MM.1S (cell line): ENCODE measurements around the gene COQ10B.
A peak's percentile ranks its signal among the peaks of the same experiment; 100 is the strongest.

Experiments used
- DNase-seq: peaks from one replicate; pipeline ENCODE4 v3.0.0-alpha.2; 2015
- H2AFZ ChIP-seq: fragments of 300-600 bp; sonication (generic); 2 replicates; pipeline ENCODE4 v1.6.0; 2016; ENCODE audit warnings: antibody characterized with exemption, low read length
- H3F3A ChIP-seq: fragments of 300-600 bp; sonication (generic); 2 replicates; pipeline ENCODE4 v1.6.1; 2016; ENCODE audit warnings: mild to moderate bottlenecking, antibody characterized with exemption, low read length, moderate library complexity, mixed read lengths; ENCODE audit not compliant: insufficient read depth
- H3K27ac ChIP-seq: fragments of 300-600 bp; sonication (generic); 2 replicates; pipeline ENCODE4 v1.5.1; 2016; ENCODE audit warnings: mild to moderate bottlenecking, low read length
- H3K27me3 ChIP-seq: fragments of 300-600 bp; sonication (generic); replicated peaks from 2 replicates; pipeline ENCODE4 v1.6.0; 2016; ENCODE audit warnings: low read length; ENCODE audit not compliant: insufficient read depth
- H3K36me3 ChIP-seq: fragments of 300-600 bp; sonication (generic); replicated peaks from 2 replicates; pipeline ENCODE4 v1.6.1; 2016; ENCODE audit warnings: mild to moderate bottlenecking, low read length, mixed read lengths; ENCODE audit not compliant: insufficient read depth
- H3K4me1 ChIP-seq: fragments of 300-600 bp; sonication (generic); 2 replicates; pipeline ENCODE4 v1.6.1; 2016; ENCODE audit warnings: low read length, mixed read lengths
- H3K4me2 ChIP-seq: fragments of 300-600 bp; sonication (generic); 2 replicates; pipeline ENCODE4 v1.6.0; 2016; ENCODE audit warnings: low read depth, low read length
- H3K4me3 ChIP-seq: fragments of 300-600 bp; sonication (generic); 2 replicates; pipeline ENCODE4 v1.5.1; 2016; ENCODE audit warnings: low read length, mixed read lengths
- H3K79me2 ChIP-seq: fragments of 300-600 bp; sonication (generic); 2 replicates; pipeline ENCODE4 v1.6.1; 2016; ENCODE audit warnings: mixed run types, low read length, mixed read lengths
- H3K9ac ChIP-seq: fragments of 300-600 bp; sonication (generic); 2 replicates; pipeline ENCODE4 v1.6.1; 2016; ENCODE audit warnings: low read length, mixed read lengths
- H3K9me2 ChIP-seq: fragments of 300-600 bp; sonication (generic); replicated peaks from 2 replicates; pipeline ENCODE4 v1.6.1; 2016; ENCODE audit warnings: mild to moderate bottlenecking, low read length, mixed read lengths; ENCODE audit not compliant: insufficient read depth
- H3K9me3 ChIP-seq: fragments of 300-600 bp; sonication (generic); replicated peaks from 2 replicates; pipeline ENCODE4 v1.6.1; 2016; ENCODE audit warnings: mild to moderate bottlenecking, low read length, mixed read lengths; ENCODE audit not compliant: insufficient read depth
- H4K20me1 ChIP-seq: fragments of 300-600 bp; sonication (generic); 2 replicates; pipeline ENCODE4 v1.6.1; 2016; ENCODE audit warnings: mild to moderate bottlenecking, low read length, moderate library complexity, mixed read lengths; ENCODE audit not compliant: insufficient read depth
- EZH2 ChIP-seq: fragments of 300-600 bp; sonication (generic); optimal IDR thresholded peaks from 2 replicates; pipeline ENCODE3; 2017; ENCODE audit warnings: low read depth, mild to moderate bottlenecking, antibody characterized with exemption, low read length, mixed read lengths
- EZH2phosphoT487 ChIP-seq: fragments of 300-600 bp; sonication (generic); IDR thresholded peaks from 2 replicates; pipeline ENCODE4 v1.6.1; 2018; ENCODE audit warnings: antibody characterized with exemption, low read length
- TF ChIP-seq, protein P1 (sequence below): fragments of 300-600 bp; sonication (generic); IDR thresholded peaks from 2 replicates; pipeline ENCODE4 v1.5.1; 2016; ENCODE audit warnings: antibody characterized with exemption, low read length, mixed read lengths

COQ10B gene

DNA sequence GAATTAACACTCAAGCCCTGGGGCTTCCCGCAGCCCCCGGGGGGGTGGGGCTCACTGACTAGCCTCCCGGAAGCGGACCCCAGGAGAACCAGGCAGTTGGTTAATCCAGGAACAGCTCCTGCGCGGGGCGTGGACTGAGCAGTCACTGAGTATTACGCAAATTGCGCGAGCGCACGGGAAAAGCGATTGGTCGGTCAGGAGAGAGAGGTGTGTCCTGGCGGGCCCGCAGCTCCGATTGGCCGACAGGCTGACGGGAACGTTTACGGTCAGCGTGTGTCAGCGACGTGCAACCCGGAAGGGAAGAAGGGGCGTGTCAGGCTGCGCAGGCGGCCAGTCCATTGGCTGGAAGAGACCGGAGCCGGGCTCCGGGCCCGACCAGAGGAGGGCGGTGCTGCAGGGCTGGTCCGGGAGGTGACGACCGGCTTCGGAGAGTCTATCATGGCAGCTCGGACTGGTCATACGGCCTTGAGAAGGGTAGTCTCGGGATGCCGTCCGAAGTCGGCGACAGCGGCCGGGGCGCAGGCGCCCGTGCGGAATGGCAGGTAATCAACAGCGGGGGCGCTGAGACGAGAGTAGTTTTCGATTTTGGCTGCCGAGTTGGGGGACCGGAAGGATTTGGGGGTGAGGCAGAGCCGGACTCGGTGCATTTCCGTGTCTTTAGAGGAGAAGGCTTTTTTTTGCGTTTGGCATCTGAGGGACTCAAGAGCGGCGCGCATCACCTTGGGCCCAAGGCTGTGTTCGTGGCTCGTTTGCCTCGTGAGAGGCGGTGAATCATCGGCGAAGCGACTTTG is at the start of gene COQ10B:
TSS of gene COQ10B (plus strand) at position 430 of the 791 bp plus-strand sequence. CDS start at position 439, 9 bp downstream.
- H3K4me3 ChIP-seq: peak within 1 kb of the TSS; percentile 87
- DNase-seq: peak; percentile 99
- H3K9me2 ChIP-seq: no peaks in the 10 kb centered on the region
- H3K4me1 ChIP-seq: peaks cover 11% of the 10 kb centered on the region; the same call in 1 of the 2 replicates
- peaks cover 45% of the 10 kb centered on the region for H3K79me2 ChIP-seq
- H3F3A ChIP-seq: 0 out of 2 replicates have a peak, but pooled peaks cover 12% of the 10 kb centered on the region
- H3K9me3 ChIP-seq: no peaks in the 10 kb centered on the region
- H2AFZ ChIP-seq: peak within 1 kb of the TSS; percentile 75
- H3K9ac ChIP-seq: peak within 1 kb of the TSS; percentile 93
- H4K20me1 ChIP-seq: no peaks in the 10 kb centered on the region
- peak within 1 kb of the TSS; percentile 89 for H3K4me2 ChIP-seq
- H3K27me3 ChIP-seq: no peaks in the 10 kb centered on the region
- H3K36me3 ChIP-seq: no peaks in the 10 kb centered on the region
- TF ChIP-seq EZH2: no peak
- TF ChIP-seq, protein P1, sequence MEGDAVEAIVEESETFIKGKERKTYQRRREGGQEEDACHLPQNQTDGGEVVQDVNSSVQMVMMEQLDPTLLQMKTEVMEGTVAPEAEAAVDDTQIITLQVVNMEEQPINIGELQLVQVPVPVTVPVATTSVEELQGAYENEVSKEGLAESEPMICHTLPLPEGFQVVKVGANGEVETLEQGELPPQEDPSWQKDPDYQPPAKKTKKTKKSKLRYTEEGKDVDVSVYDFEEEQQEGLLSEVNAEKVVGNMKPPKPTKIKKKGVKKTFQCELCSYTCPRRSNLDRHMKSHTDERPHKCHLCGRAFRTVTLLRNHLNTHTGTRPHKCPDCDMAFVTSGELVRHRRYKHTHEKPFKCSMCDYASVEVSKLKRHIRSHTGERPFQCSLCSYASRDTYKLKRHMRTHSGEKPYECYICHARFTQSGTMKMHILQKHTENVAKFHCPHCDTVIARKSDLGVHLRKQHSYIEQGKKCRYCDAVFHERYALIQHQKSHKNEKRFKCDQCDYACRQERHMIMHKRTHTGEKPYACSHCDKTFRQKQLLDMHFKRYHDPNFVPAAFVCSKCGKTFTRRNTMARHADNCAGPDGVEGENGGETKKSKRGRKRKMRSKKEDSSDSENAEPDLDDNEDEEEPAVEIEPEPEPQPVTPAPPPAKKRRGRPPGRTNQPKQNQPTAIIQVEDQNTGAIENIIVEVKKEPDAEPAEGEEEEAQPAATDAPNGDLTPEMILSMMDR: peak; percentile 21; the same call in 1 of the 2 replicates
- H3K27ac ChIP-seq: peak within 1 kb of the TSS; percentile 87

DNA sequence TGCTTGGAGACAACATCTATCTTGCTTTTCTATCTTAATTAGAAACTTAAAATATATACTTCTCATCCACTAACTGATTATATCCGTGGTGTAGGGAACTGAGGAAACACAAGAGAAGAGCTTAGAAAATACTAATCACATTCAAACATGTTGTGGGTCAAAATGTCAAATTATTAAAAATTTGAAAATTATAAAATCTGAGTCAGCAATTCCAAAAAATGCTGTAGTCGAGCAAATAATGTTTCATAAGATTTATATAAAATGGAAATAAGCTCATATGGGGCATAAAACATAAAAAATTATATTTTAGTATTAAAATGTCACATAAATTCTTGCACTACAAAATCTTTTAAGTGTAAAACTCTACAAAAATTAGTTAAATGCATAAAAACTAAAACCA is 47.8 kb upstream of the COQ10B start:
- Histone ChIP-seq H3K79me2 (peaks cover 35% of the 10 kb centered on the region), H2AFZ (no peak overlapping the region), H3K4me2 (no peak overlapping the region), H4K20me1 (0 out of 2 replicates have a peak, but pooled peaks cover 2% of the 10 kb centered on the region), H3K9ac (no peak overlapping the region), H3K4me1 (no peaks in the 10 kb centered on the region), H3K27ac (no peak overlapping the region), H3K9me3 (no peaks in the 10 kb centered on the region), H3K4me3 (no peak overlapping the region), H3F3A (no peaks in the 10 kb centered on the region), H3K36me3 (peaks cover 40% of the 10 kb centered on the region), H3K27me3 (no peaks in the 10 kb centered on the region), H3K9me2 (no peaks in the 10 kb centered on the region)
- DNase-seq: no peak
- TF ChIP-seq, protein P1: no peak
- TF ChIP-seq EZH2 (no peak), EZH2phosphoT487 (no peak)

DNA sequence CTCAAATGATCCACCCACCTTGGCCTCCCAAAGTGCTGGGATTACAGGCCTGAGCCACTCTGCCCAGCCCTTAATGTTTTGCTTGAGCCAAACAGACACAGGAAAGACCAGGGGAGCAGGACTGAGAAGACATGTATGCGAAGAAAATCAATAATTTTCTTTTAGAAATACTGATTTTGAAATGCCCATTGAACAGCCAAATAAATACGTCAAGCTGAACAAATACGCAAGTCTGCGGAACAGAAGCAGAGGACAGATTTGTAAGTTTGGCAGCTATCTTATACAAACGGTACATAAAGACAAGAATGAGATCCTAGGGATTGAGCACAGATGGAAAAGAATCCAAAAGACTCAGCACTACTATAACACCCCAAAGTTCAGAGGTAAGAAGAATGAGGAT is 39.3 kb upstream of the COQ10B start:
- Histone ChIP-seq H2AFZ (no peak overlapping the region), H3K9me2 (no peaks in the 10 kb centered on the region), H3K27me3 (no peaks in the 10 kb centered on the region), H3K36me3 (peaks cover 42% of the 10 kb centered on the region; the same call in 1 of the 2 replicates), H3K9ac (no peak overlapping the region), H3K27ac (no peak overlapping the region), H4K20me1 (no peaks in the 10 kb centered on the region), H3K9me3 (no peaks in the 10 kb centered on the region), H3K4me3 (no peak overlapping the region), H3K79me2 (peaks cover 71% of the 10 kb centered on the region), H3F3A (peaks cover 6% of the 10 kb centered on the region; the same call in 1 of the 2 replicates), H3K4me1 (no peaks in the 10 kb centered on the region), H3K4me2 (no peak overlapping the region)
- no peak for TF ChIP-seq EZH2
- TF ChIP-seq, protein P1: no peak
- TF ChIP-seq EZH2phosphoT487: no peak
- DNase-seq: no peak
